Liver (tissue), 9 donors: ENCODE data around the gene APBB1. TPM values are rescaled to one million over a fixed set of nuclear protein-coding genes. Genes with fewer than 3 reads are reported as not detected.

Source experiments
- DNase-seq: peaks from one replicate; pipeline ENCODE4 v3.0.0-alpha.2; 2017; ENCODE audit warnings: low spot score
- H3K27ac ChIP-seq, 2 donors: one replicate each; pipeline ENCODE4 v1.7.0; 2013; ENCODE audit warnings: inconsistent platforms in 2 of 2, low read length in 2 of 2, control low read depth in 1 of 2, low read depth in 1 of 2, mild to moderate bottlenecking in 1 of 2
- H3K27me3 ChIP-seq, 4 donors: one replicate each; pipeline versions ENCODE4 v1.6.1 to v1.7.0; 2013; ENCODE audit warnings: low read length in 3 of 4, inconsistent platforms in 1 of 4, mild to moderate bottlenecking in 1 of 4, moderate library complexity in 1 of 4; ENCODE audit not compliant: control insufficient read depth in 4 of 4, insufficient read depth in 4 of 4
- H3K36me3 ChIP-seq, 4 donors: one replicate each; pipeline versions ENCODE4 v1.6.1 to v1.7.0; 2013; ENCODE audit warnings: low read length in 3 of 4, mild to moderate bottlenecking in 3 of 4, low read depth in 1 of 4, moderate library complexity in 1 of 4; ENCODE audit not compliant: control insufficient read depth in 4 of 4, insufficient read depth in 3 of 4
- H3K4me1 ChIP-seq, 4 donors: one replicate each; pipeline versions ENCODE4 v1.6.1 to v1.7.0; 2013; ENCODE audit warnings: low read length in 3 of 4, mild to moderate bottlenecking in 3 of 4, moderate library complexity in 1 of 4; ENCODE audit not compliant: control insufficient read depth in 4 of 4, insufficient read depth in 4 of 4
- H3K4me3 ChIP-seq, 3 donors: one replicate each; pipeline versions ENCODE4 v1.6.1 to v1.7.0; 2013; ENCODE audit warnings: low read length in 3 of 3, control low read depth in 1 of 3, low read depth in 1 of 3, mild to moderate bottlenecking in 1 of 3
- H3K9ac ChIP-seq, 2 donors: one replicate each; pipeline ENCODE4 v1.7.0; 2013; ENCODE audit warnings: low read length in 2 of 2, mild to moderate bottlenecking in 2 of 2, moderate library complexity in 2 of 2, control low read depth in 1 of 2, low read depth in 1 of 2
- H3K9me3 ChIP-seq, 4 donors: one replicate each; pipeline versions ENCODE4 v1.6.1 to v1.7.0; 2013; ENCODE audit warnings: low read length in 3 of 4; ENCODE audit not compliant: control insufficient read depth in 4 of 4
- EGR1 ChIP-seq, 2 donors: IDR thresholded peaks; 2 replicates each; pipeline ENCODE4 v1.6.1; 2016 to 2018; ENCODE audit warnings: antibody characterized with exemption in 2 of 2, low read depth in 2 of 2
- FOXA1 ChIP-seq: IDR thresholded peaks from 2 replicates; pipeline ENCODE4 v1.6.1; 2016; ENCODE audit warnings: antibody characterized with exemption
- GABPA ChIP-seq, 2 donors: IDR thresholded peaks in 1 of 2; conservative IDR thresholded peaks in 1 of 2; 2 replicates each; pipeline ENCODE4 v1.6.1; 2016; ENCODE audit warnings: antibody characterized with exemption in 2 of 2, mild to moderate bottlenecking in 1 of 2, moderate library complexity in 1 of 2
- HNF4A ChIP-seq, 2 donors: conservative IDR thresholded peaks; 2 replicates each; pipeline ENCODE4 v1.6.1; 2016; ENCODE audit warnings: antibody characterized with exemption in 2 of 2, mild to moderate bottlenecking in 2 of 2
- HNF4G ChIP-seq: IDR thresholded peaks from 2 replicates; pipeline ENCODE4 v1.6.1; 2016; ENCODE audit warnings: antibody characterized with exemption
- JUND ChIP-seq, 2 donors: IDR thresholded peaks; 2 replicates each; pipeline ENCODE4 v1.6.1; 2016; ENCODE audit warnings: antibody characterized with exemption in 2 of 2
- NR2F2 ChIP-seq: IDR thresholded peaks from 2 replicates; pipeline ENCODE4 v1.6.1; 2016; ENCODE audit warnings: antibody characterized with exemption
- RAD21 ChIP-seq, 2 donors: IDR thresholded peaks; 2 replicates each; pipeline ENCODE4 v1.6.1; 2016; ENCODE audit warnings: antibody characterized with exemption in 2 of 2, mild to moderate bottlenecking in 2 of 2
- RXRA ChIP-seq, 2 donors: IDR thresholded peaks; 2 replicates each; pipeline ENCODE4 v1.6.1; 2017 to 2018; ENCODE audit warnings: antibody characterized with exemption in 2 of 2, mild to moderate bottlenecking in 1 of 2
- SP1 ChIP-seq: IDR thresholded peaks from 2 replicates; pipeline ENCODE4 v1.6.1; 2018; ENCODE audit warnings: antibody characterized with exemption, mild to moderate bottlenecking
- TAF1 ChIP-seq: conservative IDR thresholded peaks from 2 replicates; pipeline ENCODE4 v1.6.1; 2016; ENCODE audit warnings: antibody characterized with exemption, mild to moderate bottlenecking
- YY1 ChIP-seq: IDR thresholded peaks from 2 replicates; pipeline ENCODE4 v1.6.1; 2016; ENCODE audit warnings: antibody characterized with exemption, mild to moderate bottlenecking
- WGBS: extraction: QIAGEN DNeasy Blood & Tissue Kit; methylation state at CpG from one replicate; pipeline ENCODE4 v1.1.7; 2013; 5-methylcytosine and 5-hydroxymethylcytosine counted together
- polyA plus RNA-seq, 2 donors: library from polyadenylated mRNA; stranded (reverse) in 1 of 2; unstranded in 1 of 2; fragments of 200-250 nt in 1 of 2; fragments of >200 nt in 1 of 2; fragmentation: Nextera tagmentation in 1 of 2; extraction: Ambion mirVana in 1 of 2; gene quantifications; one replicate each; pipeline versions ENCODE4 v1.2.1 to v1.2.3, GENCODE V29; 2013 to 2015
- total RNA-seq, 2 donors: library from RNA; depleted of rRNA; stranded (reverse); fragments of >200 nt; gene quantifications; one replicate each; pipeline ENCODE4 v1.2.3, GENCODE V29; 2014
- TF ChIP-seq, protein P1 (sequence below): IDR thresholded peaks from 2 replicates; pipeline ENCODE4 v1.6.1; 2016; ENCODE audit warnings: antibody characterized with exemption, mild to moderate bottlenecking
- TF ChIP-seq, protein P2 (sequence below): IDR thresholded peaks from 2 replicates; pipeline ENCODE4 v1.6.1; 2016; ENCODE audit warnings: antibody characterized with exemption
- TF ChIP-seq, protein P3 (sequence below): fragments of 150-350 bp; IDR thresholded peaks from 2 replicates; pipeline ENCODE4 v1.5.1; 2017; ENCODE audit warnings: improper control_type of control experiment, low read depth, low read length; ENCODE audit not compliant: missing input control
- TF ChIP-seq, protein P4 (sequence below): IDR thresholded peaks from 2 replicates; pipeline ENCODE4 v1.6.1; 2016; ENCODE audit warnings: antibody characterized with exemption
- TF ChIP-seq, protein P5 (sequence below): IDR thresholded peaks from 2 replicates; pipeline ENCODE4 v1.6.1; 2016; ENCODE audit warnings: antibody characterized with exemption
- donor health status: healthy.
- donor health status: healthy.
- donor health status: healthy.
- donor health status: healthy.
- donor health status: healthy.

APBB1 gene
- total and polyA plus RNA-seq, 4 donors = 2.5 to 8.6 (median 6.3) TPM

DNA sequence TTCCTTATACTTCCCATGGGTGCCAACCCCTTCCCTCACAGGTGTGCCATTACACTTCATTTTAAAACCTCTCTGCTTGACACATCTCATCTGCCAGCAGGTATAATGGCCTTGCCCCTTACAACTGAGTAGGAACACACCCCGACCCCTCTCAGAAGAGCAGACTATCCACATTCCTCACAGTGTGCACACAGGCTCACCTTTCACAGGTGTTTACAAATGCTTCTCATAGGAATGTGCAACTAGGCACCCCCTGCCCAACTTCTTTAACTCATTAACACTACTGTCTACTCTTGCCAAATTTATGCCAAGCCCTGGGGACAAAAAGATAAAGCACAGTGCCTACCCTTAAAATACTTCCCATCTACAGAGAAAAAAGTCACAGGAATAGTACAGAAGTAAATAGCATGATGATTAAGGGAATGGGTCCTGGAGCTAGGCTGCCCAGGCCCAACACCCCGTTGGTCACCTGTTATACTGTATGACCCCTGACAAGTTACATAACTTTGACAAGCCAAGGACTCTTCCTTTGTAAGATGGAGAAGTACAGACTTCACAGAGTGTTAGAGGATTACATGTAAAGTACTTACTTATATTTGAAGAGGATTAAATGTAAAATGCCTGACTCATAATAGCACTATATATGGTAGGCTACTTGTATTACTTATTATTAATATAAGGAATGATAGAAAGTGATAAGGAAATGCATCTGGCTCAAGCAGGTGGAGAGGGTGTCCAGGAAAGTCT, 39.6 kb upstream of the APBB1 start:
- no peak for DNase-seq
- H3K27ac ChIP-seq = no peak overlapping the region
- TF ChIP-seq TAF1 (no peak), RAD21 (IDR thresholded peaks at IDR 0.05) (no peak), HNF4G (no peak), GABPA (IDR thresholded peaks at IDR 0.05 in 1 of 2, conservative IDR thresholded peaks at IDR 0.05 in 1 of 2) (no peak), SP1 (no peak), JUND (IDR thresholded peaks at IDR 0.05) (no peak), NR2F2 (no peak), HNF4A (conservative IDR thresholded peaks at IDR 0.05) (no peak), YY1 (no peak), EGR1 (IDR thresholded peaks at IDR 0.05; ENCODE audit: low read depth in 2 of 2) (no peak), FOXA1 (no peak), RXRA (IDR thresholded peaks at IDR 0.05) (no peak)
- TF ChIP-seq, protein P1, sequence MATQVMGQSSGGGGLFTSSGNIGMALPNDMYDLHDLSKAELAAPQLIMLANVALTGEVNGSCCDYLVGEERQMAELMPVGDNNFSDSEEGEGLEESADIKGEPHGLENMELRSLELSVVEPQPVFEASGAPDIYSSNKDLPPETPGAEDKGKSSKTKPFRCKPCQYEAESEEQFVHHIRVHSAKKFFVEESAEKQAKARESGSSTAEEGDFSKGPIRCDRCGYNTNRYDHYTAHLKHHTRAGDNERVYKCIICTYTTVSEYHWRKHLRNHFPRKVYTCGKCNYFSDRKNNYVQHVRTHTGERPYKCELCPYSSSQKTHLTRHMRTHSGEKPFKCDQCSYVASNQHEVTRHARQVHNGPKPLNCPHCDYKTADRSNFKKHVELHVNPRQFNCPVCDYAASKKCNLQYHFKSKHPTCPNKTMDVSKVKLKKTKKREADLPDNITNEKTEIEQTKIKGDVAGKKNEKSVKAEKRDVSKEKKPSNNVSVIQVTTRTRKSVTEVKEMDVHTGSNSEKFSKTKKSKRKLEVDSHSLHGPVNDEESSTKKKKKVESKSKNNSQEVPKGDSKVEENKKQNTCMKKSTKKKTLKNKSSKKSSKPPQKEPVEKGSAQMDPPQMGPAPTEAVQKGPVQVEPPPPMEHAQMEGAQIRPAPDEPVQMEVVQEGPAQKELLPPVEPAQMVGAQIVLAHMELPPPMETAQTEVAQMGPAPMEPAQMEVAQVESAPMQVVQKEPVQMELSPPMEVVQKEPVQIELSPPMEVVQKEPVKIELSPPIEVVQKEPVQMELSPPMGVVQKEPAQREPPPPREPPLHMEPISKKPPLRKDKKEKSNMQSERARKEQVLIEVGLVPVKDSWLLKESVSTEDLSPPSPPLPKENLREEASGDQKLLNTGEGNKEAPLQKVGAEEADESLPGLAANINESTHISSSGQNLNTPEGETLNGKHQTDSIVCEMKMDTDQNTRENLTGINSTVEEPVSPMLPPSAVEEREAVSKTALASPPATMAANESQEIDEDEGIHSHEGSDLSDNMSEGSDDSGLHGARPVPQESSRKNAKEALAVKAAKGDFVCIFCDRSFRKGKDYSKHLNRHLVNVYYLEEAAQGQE = no peak
- TF ChIP-seq, protein P2, sequence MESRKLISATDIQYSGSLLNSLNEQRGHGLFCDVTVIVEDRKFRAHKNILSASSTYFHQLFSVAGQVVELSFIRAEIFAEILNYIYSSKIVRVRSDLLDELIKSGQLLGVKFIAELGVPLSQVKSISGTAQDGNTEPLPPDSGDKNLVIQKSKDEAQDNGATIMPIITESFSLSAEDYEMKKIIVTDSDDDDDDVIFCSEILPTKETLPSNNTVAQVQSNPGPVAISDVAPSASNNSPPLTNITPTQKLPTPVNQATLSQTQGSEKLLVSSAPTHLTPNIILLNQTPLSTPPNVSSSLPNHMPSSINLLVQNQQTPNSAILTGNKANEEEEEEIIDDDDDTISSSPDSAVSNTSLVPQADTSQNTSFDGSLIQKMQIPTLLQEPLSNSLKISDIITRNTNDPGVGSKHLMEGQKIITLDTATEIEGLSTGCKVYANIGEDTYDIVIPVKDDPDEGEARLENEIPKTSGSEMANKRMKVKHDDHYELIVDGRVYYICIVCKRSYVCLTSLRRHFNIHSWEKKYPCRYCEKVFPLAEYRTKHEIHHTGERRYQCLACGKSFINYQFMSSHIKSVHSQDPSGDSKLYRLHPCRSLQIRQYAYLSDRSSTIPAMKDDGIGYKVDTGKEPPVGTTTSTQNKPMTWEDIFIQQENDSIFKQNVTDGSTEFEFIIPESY = no peak
- TF ChIP-seq, protein P3, sequence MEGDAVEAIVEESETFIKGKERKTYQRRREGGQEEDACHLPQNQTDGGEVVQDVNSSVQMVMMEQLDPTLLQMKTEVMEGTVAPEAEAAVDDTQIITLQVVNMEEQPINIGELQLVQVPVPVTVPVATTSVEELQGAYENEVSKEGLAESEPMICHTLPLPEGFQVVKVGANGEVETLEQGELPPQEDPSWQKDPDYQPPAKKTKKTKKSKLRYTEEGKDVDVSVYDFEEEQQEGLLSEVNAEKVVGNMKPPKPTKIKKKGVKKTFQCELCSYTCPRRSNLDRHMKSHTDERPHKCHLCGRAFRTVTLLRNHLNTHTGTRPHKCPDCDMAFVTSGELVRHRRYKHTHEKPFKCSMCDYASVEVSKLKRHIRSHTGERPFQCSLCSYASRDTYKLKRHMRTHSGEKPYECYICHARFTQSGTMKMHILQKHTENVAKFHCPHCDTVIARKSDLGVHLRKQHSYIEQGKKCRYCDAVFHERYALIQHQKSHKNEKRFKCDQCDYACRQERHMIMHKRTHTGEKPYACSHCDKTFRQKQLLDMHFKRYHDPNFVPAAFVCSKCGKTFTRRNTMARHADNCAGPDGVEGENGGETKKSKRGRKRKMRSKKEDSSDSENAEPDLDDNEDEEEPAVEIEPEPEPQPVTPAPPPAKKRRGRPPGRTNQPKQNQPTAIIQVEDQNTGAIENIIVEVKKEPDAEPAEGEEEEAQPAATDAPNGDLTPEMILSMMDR = no peak
- TF ChIP-seq, protein P4, sequence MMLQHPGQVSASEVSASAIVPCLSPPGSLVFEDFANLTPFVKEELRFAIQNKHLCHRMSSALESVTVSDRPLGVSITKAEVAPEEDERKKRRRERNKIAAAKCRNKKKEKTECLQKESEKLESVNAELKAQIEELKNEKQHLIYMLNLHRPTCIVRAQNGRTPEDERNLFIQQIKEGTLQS = no peak
- TF ChIP-seq, protein P5, sequence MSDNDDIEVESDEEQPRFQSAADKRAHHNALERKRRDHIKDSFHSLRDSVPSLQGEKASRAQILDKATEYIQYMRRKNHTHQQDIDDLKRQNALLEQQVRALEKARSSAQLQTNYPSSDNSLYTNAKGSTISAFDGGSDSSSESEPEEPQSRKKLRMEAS = no peak
- no peaks in the 10 kb centered on the region for H3K4me1 ChIP-seq
- peaks cover 10 to 54% (median 19%) of the 10 kb centered on the region in 4 donors for H3K36me3 ChIP-seq
- no peaks in the 10 kb centered on the region for H3K9me3 ChIP-seq
- H3K27me3 ChIP-seq = no peaks in the 10 kb centered on the region
- no peak overlapping the region for H3K4me3 ChIP-seq
- no peak overlapping the region for H3K9ac ChIP-seq
- 88% methylated on average over 2 of the region's 2 CpGs for WGBS
